GM12878 (cell line): ENCODE results near the gene MYD88. TPM values are rescaled to one million over a fixed set of nuclear protein-coding genes. Genes with fewer than 3 reads are reported as not detected.

ENCODE experiments used
- ATAC-seq: fragments of 200-7000 bp; cut with Tn5 transposase; 3 replicates; pipeline ENCODE4 v1.9.1; 2020; ENCODE audit warnings: mild to moderate bottlenecking, moderate library complexity
- BruUV-seq: library from RNA; stranded (reverse); fragments of 400-500 nt; replicated peaks from 2 replicates; lab custom pipeline; 2021; lab: Mats Ljungman, UMichigan
- CTCF ChIA-PET: fragments of 300-600 bp; sonication (Branson Sonifier 250); formaldehyde crosslinking; extraction: SDS; loops from one replicate; lab custom pipeline; 2021; ENCODE audit warnings: inconsistent platforms; lab: Yijun Ruan, JAX
- POLR2A ChIA-PET: fragments of 350-600 bp; formaldehyde crosslinking; extraction: SDS; loops from one replicate; lab custom pipeline; 2021; ENCODE audit warnings: inconsistent platforms; lab: Charles Lee
- RAD21 ChIA-PET: fragments of 300-600 bp; sonication (Branson Sonifier 250); formaldehyde crosslinking; loops from one replicate; lab custom pipeline; 2023; ENCODE audit warnings: antibody characterized with exemption; ENCODE audit not compliant: unreplicated experiment; lab: Charles Lee
- SMC1A ChIA-PET: fragments of 300-600 bp; sonication (Branson Sonifier 250); formaldehyde crosslinking; loops from one replicate; lab custom pipeline; 2023; ENCODE audit not compliant: unreplicated experiment, uncharacterized antibody; lab: Charles Lee
- DNase-seq: peaks from one replicate; pipeline ENCODE4 v3.0.0-alpha.2; 2011; ENCODE audit warnings: low read depth, low spot score
- FAIRE-seq: peaks from 3 replicates; lab custom pipeline; 2011; peaks lifted over from hg19 to GRCh38; lab: Jason Lieb, UNC
- H2AFZ ChIP-seq: 2 replicates; pipeline ENCODE4 v1.6.0; 2011; ENCODE audit warnings: low read depth, low read length, control low read depth; ENCODE audit not compliant: control insufficient read depth
- H3K27ac ChIP-seq: 2 replicates; pipeline ENCODE4 v1.5.1; 2011; ENCODE audit warnings: control low read depth; ENCODE audit not compliant: control insufficient read depth, insufficient read depth
- H3K27me3 ChIP-seq, 2 experiments: replicated peaks in 1 of 2; 2 replicates each; pipeline versions ENCODE4 v1.6.0 to v1.6.1; 2011; ENCODE audit warnings: low read length in 1 of 2; ENCODE audit not compliant: control insufficient read depth in 2 of 2, insufficient read depth in 2 of 2
- H3K36me3 ChIP-seq, 2 experiments: 2 replicates each; pipeline ENCODE4 v1.5.1; 2011; ENCODE audit warnings: low read length in 1 of 2; ENCODE audit not compliant: control insufficient read depth in 2 of 2, insufficient read depth in 2 of 2
- H3K4me1 ChIP-seq: 2 replicates; pipeline ENCODE4 v1.6.1; 2011; ENCODE audit warnings: mild to moderate bottlenecking, low read length, moderate library complexity, mixed read lengths; ENCODE audit not compliant: control insufficient read depth, insufficient read depth
- H3K4me2 ChIP-seq: 2 replicates; pipeline ENCODE4 v1.6.0; 2011; ENCODE audit warnings: control low read depth; ENCODE audit not compliant: control insufficient read depth, insufficient read depth
- H3K4me3 ChIP-seq: fragments of 200-600 bp; sonication (generic); 2 replicates; pipeline ENCODE4 v1.5.1; 2016
- H3K79me2 ChIP-seq: 2 replicates; pipeline ENCODE4 v1.6.0; 2011; ENCODE audit warnings: low read length; ENCODE audit not compliant: control insufficient read depth, insufficient read depth
- H3K9ac ChIP-seq: 2 replicates; pipeline ENCODE4 v1.8.0; 2011; ENCODE audit warnings: low read length, control low read depth, mixed read lengths; ENCODE audit not compliant: control insufficient read depth, insufficient read depth
- H3K9me3 ChIP-seq: replicated peaks from 3 replicates; pipeline ENCODE4 v1.5.1; 2011; ENCODE audit warnings: mild to moderate bottlenecking, low read length; ENCODE audit not compliant: control insufficient read depth, insufficient read depth
- H4K20me1 ChIP-seq: 2 replicates; pipeline ENCODE4 v1.6.0; 2011; ENCODE audit not compliant: control insufficient read depth, insufficient read depth
- ASH2L ChIP-seq: fragments of 300-600, 200-600 bp; sonication (generic); IDR thresholded peaks from 2 replicates; pipeline ENCODE4 v1.6.1; 2017; ENCODE audit warnings: low read depth, mild to moderate bottlenecking, borderline replicate concordance
- BMI1 ChIP-seq: fragments of 450-650 bp; IDR thresholded peaks from 2 replicates; pipeline ENCODE4 v1.6.1; 2016; ENCODE audit warnings: mild to moderate bottlenecking, moderate library complexity, borderline replicate concordance
- CEBPB ChIP-seq, 2 experiments: fragments of 150-350 bp in 1 of 2; IDR thresholded peaks; 2 replicates each; pipeline ENCODE4 v1.6.1; 2012 to 2014; ENCODE audit warnings: low read depth in 2 of 2, low read length in 2 of 2, borderline replicate concordance in 1 of 2, inconsistent platforms in 1 of 2
- CHD2 ChIP-seq: IDR thresholded peaks from 2 replicates; pipeline ENCODE4 v1.6.1; 2011; ENCODE audit warnings: low read depth, low read length, improper control_type of control experiment, borderline replicate concordance
- HCFC1 ChIP-seq: fragments of 150-350 bp; IDR thresholded peaks from 2 replicates; pipeline ENCODE4 v1.6.1; 2014; ENCODE audit warnings: low read length
- IKZF1 ChIP-seq: fragments of 450-650 bp; conservative IDR thresholded peaks from 2 replicates; pipeline ENCODE4 v1.6.1; 2017; ENCODE audit warnings: antibody characterized with exemption, mild to moderate bottlenecking
- IKZF2 ChIP-seq, 2 experiments: fragments of 450-650 bp; IDR thresholded peaks; 2 replicates each; pipeline ENCODE4 v1.6.1; 2017; ENCODE audit warnings: mild to moderate bottlenecking in 2 of 2, moderate library complexity in 2 of 2
- MTA2 ChIP-seq: fragments of 450-650 bp; IDR thresholded peaks from 2 replicates; pipeline ENCODE4 v1.6.1; 2016; ENCODE audit warnings: low read depth, mild to moderate bottlenecking, moderate library complexity
- NFIC ChIP-seq: IDR thresholded peaks from 2 replicates; pipeline ENCODE4 v1.6.1; 2012; ENCODE audit warnings: low read depth, mild to moderate bottlenecking, inconsistent platforms, low read length, moderate library complexity
- PRDM15 ChIP-seq: fragments of 450-650 bp; formaldehyde crosslinking; IDR thresholded peaks from 2 replicates; pipeline ENCODE4 v1.4.0; 2020; ENCODE audit warnings: mild to moderate bottlenecking, moderate library complexity
- RCOR1 ChIP-seq: conservative IDR thresholded peaks from 2 replicates; pipeline ENCODE4 v1.6.1; 2012; ENCODE audit warnings: low read depth, low read length, improper control_type of control experiment
- RFX5 ChIP-seq: IDR thresholded peaks from 2 replicates; pipeline ENCODE4 v1.6.1; 2011; ENCODE audit warnings: low read depth, low read length, improper control_type of control experiment
- SMARCA5 ChIP-seq: fragments of 450-650 bp; IDR thresholded peaks from 2 replicates; pipeline ENCODE4 v1.6.1; 2017; ENCODE audit warnings: mild to moderate bottlenecking
- TCF3 ChIP-seq: IDR thresholded peaks from 2 replicates; pipeline ENCODE4 v1.6.1; 2012; ENCODE audit warnings: low read depth, mild to moderate bottlenecking, low read length, borderline replicate concordance; ENCODE audit not compliant: insufficient read depth
- YBX1 ChIP-seq: fragments of 450-650 bp; IDR thresholded peaks from 2 replicates; pipeline ENCODE4 v1.6.1; 2016; ENCODE audit warnings: antibody characterized with exemption
- WGBS: methylation state at CpG from one replicate; pipeline ENCODE4 v1.1.6; 2016; ENCODE audit warnings: low lambda C conversion rate; ENCODE audit not compliant: insufficient replicate concordance, insufficient coverage; ENCODE audit errors: missing lambda C conversion rate; 5-methylcytosine and 5-hydroxymethylcytosine counted together
- in situ Hi-C: fragments of 300-500 bp; cut with MboI; formaldehyde crosslinking; loops from 9 replicates; pipeline ENCODE4 v1.14.3; 2018; ENCODE audit warnings: mixed read lengths
- intact Hi-C: fragments of 100-400 bp; cut with micrococcal nuclease; formaldehyde crosslinking; loops from one replicate; pipeline ENCODE4 v1.14.2; 2022; ENCODE audit not compliant: unreplicated experiment
- polyA plus RNA-seq, 11 experiments: library from polyadenylated mRNA; depleted of rRNA in 4 of 11; unstranded in 6 of 11; stranded (reverse) in 5 of 11; fragments of >200 nt; fragmentation: Nextera tagmentation in 4 of 11; fragmentation: Illumina TruSeq in 1 of 11; extraction: Ambion mirVana in 4 of 11; extraction: Trizol in 1 of 11; gene quantifications; 1 replicate in 1 of 11; 2 replicates in 10 of 11; pipeline versions ENCODE4 v1.2.1 to v1.2.3, GENCODE V29; 2011 to 2016; ENCODE audit warnings: inconsistent platforms in 2 of 11, missing spikeins in 2 of 11, low read depth in 1 of 11
- total RNA-seq, 4 experiments: library from RNA; depleted of rRNA in 3 of 4; stranded (reverse); fragments of >200 nt in 3 of 4; fragmentation: Illumina TruSeq in 1 of 4; extraction: Trizol in 1 of 4; gene quantifications; 2 replicates each; pipeline versions ENCODE4 v1.2.1 to v1.2.3, GENCODE V29; 2013 to 2021
- TF ChIP-seq, protein P1 (sequence below): fragments of 450-650 bp; IDR thresholded peaks from 2 replicates; pipeline ENCODE4 v1.6.1; 2017; ENCODE audit warnings: low read depth, mild to moderate bottlenecking, moderate library complexity

The MYD88 gene
- total and polyA plus RNA-seq, 10 of the 15 experiments (the other 5 are each of a cell fraction or from before 2014, with no cell fraction given), result 5.5 to 84.8 (median 67.5) TPM

GRCh38 chr3:38148311-38148882 is 9.9 kb downstream of the MYD88 start:
- no peaks in the 10 kb centered on the region for H4K20me1 ChIP-seq
- SMC1A ChIA-PET, result interaction anchor here (9.6 kb wide), 1 partner anchor 17 kb away, joined by 64 read pairs; the partner anchor contains the start of gene OXSR1
- no TSS peak for BruUV-seq
- CTCF ChIA-PET, result interaction anchor here (1.0 to 1.2 kb wide), 2 partner anchors 9 to 16 kb away, joined by 3 to 5 read pairs; no protein-coding TSS in a partner anchor
- no peak overlapping the region for H3K27ac ChIP-seq
- DNase-seq, result no peak
- no peak overlapping the region for H2AFZ ChIP-seq
- no peaks in the 10 kb centered on the region for H3K36me3 ChIP-seq
- H3K27me3 ChIP-seq, result no peaks in the 10 kb centered on the region
- POLR2A ChIA-PET, result interaction anchor here (0.7 to 2.2 kb wide), 3 partner anchors 9 to 11 kb away, joined by 3 to 10 read pairs (median 4); partner anchors contain the start of gene ACAA1
- no peak overlapping the region for H3K9ac ChIP-seq
- no peak overlapping the region for H3K4me3 ChIP-seq
- H3K9me3 ChIP-seq, result peaks cover 9% of the 10 kb centered on the region; the same call in 2 of the 3 replicates
- intact Hi-C loops (no loop called here), in situ Hi-C loops (no loop called here)
- FAIRE-seq, result no peak
- RAD21 ChIA-PET, result interaction anchor here (0.6 kb wide), 1 partner anchor 525 kb away, joined by 3 read pairs; no protein-coding TSS in a partner anchor
- H3K79me2 ChIP-seq, result no peaks in the 10 kb centered on the region
- H3K4me1 ChIP-seq, result peaks cover 14% of the 10 kb centered on the region
- 60% methylated on average over 5 of the region's 5 CpGs for WGBS
- no peak overlapping the region for H3K4me2 ChIP-seq
- ATAC-seq, result no peak
- TF ChIP-seq BMI1 (no peak), IKZF2 (IDR thresholded peaks at IDR 0.05) (no peak), SMARCA5 (no peak), NFIC (no peak), CEBPB (IDR thresholded peaks at IDR 0.05; ENCODE audit: borderline replicate concordance in 1 of 2, low read depth in 2 of 2, low read length in 2 of 2) (no peak), HCFC1 (no peak), IKZF1 (no peak), YBX1 (no peak), RCOR1 (no peak), MTA2 (no peak), TCF3 (no peak), PRDM15 (no peak), RFX5 (no peak), ASH2L (no peak), CHD2 (no peak)
- TF ChIP-seq, protein P1, sequence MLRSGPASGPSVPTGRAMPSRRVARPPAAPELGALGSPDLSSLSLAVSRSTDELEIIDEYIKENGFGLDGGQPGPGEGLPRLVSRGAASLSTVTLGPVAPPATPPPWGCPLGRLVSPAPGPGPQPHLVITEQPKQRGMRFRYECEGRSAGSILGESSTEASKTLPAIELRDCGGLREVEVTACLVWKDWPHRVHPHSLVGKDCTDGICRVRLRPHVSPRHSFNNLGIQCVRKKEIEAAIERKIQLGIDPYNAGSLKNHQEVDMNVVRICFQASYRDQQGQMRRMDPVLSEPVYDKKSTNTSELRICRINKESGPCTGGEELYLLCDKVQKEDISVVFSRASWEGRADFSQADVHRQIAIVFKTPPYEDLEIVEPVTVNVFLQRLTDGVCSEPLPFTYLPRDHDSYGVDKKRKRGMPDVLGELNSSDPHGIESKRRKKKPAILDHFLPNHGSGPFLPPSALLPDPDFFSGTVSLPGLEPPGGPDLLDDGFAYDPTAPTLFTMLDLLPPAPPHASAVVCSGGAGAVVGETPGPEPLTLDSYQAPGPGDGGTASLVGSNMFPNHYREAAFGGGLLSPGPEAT, result no peak
